MCF 10A (cell line): Measurements from ENCODE around the gene KRT40. TPM values are rescaled to one million over a fixed set of nuclear protein-coding genes. Genes with fewer than 3 reads are reported as not detected.

Source experiments
- BruUV-seq: library from RNA; stranded (reverse); fragments of 400-500 nt; replicated peaks from 2 replicates; lab custom pipeline; 2021; lab: Mats Ljungman, UMichigan
- CTCF ChIA-PET: fragments of 300-600 bp; sonication (Branson Sonifier 250); formaldehyde crosslinking; extraction: SDS; loops from one replicate; lab custom pipeline; 2021; ENCODE audit warnings: antibody characterized with exemption, inconsistent platforms; lab: Yijun Ruan, JAX
- POLR2A ChIA-PET: fragments of 300-600, 350-650 bp; sonication (Branson Sonifier 250); formaldehyde crosslinking; extraction: SDS; loops from one replicate; lab custom pipeline; 2020; ENCODE audit warnings: antibody characterized with exemption, inconsistent platforms; lab: Yijun Ruan, JAX
- DNase-seq: peaks from one replicate; pipeline ENCODE4 v3.0.0-alpha.2; 2018; ENCODE audit not compliant: unreplicated experiment
- H3K27ac Mint-ChIP-seq: one replicate; pipeline ENCODE4 v1.8.0; 2022; ENCODE audit warnings: mild to moderate bottlenecking, low read depth, mixed read lengths; ENCODE audit not compliant: unreplicated experiment
- H3K27me3 Mint-ChIP-seq: one replicate; pipeline ENCODE4 v1.8.0; 2022; ENCODE audit warnings: mixed read lengths; ENCODE audit not compliant: insufficient read depth, unreplicated experiment
- H3K36me3 Mint-ChIP-seq: one replicate; pipeline ENCODE4 v1.8.0; 2022; ENCODE audit warnings: mild to moderate bottlenecking, moderate library complexity, mixed read lengths; ENCODE audit not compliant: insufficient read depth, unreplicated experiment
- H3K4me1 Mint-ChIP-seq: one replicate; pipeline ENCODE4 v1.8.0; 2022; ENCODE audit warnings: mixed read lengths; ENCODE audit not compliant: insufficient read depth, unreplicated experiment
- H3K4me3 Mint-ChIP-seq: one replicate; pipeline ENCODE4 v1.8.0; 2022; ENCODE audit warnings: mild to moderate bottlenecking, moderate library complexity, mixed read lengths; ENCODE audit not compliant: unreplicated experiment
- H3K9me3 Mint-ChIP-seq: one replicate; pipeline ENCODE4 v1.8.0; 2022; ENCODE audit warnings: mixed read lengths; ENCODE audit not compliant: unreplicated experiment
- CTCF ChIP-seq: fragments of 200-600 bp; IDR thresholded peaks from one replicate; pipeline ENCODE4 v1.8.0; 2022; ENCODE audit warnings: antibody characterized with exemption, mild to moderate bottlenecking; ENCODE audit not compliant: unreplicated experiment
- intact Hi-C: fragments of 100-400 bp; cut with micrococcal nuclease; formaldehyde crosslinking; loops from 2 replicates; pipeline ENCODE4 v1.14.1; 2022
- total RNA-seq: library from RNA; stranded (reverse); gene quantifications from 2 replicates; pipeline ENCODE4 v1.2.3, GENCODE V29; 2022

Gene KRT40
- total RNA-seq, 1 experiment from 2014 or later, result not detected

GRCh38 chr17:40936976-40937375 lies 47.1 kb downstream of the KRT40 start:
- TF ChIP-seq CTCF, result no peak
- BruUV-seq, result no TSS peak
- Mint-ChIP-seq H3K9me3 (no peaks in the 10 kb centered on the region), H3K4me1 (peaks cover 14% of the 10 kb centered on the region), H3K27me3 (peaks cover under 1% of the 10 kb centered on the region), H3K36me3 (no peaks in the 10 kb centered on the region), H3K27ac (no peak overlapping the region), H3K4me3 (no peak overlapping the region)
- ChIA-PET CTCF (interaction anchor here (0.6 kb wide), 1 partner anchor 28 kb away, joined by 3 read pairs; no protein-coding TSS in a partner anchor), POLR2A (interaction anchor here (1.0 to 1.7 kb wide), 2 partner anchors 10 to 22 kb away, joined by 3 read pairs; no protein-coding TSS in a partner anchor)
- intact Hi-C loops, result no loop called here
- DNase-seq, result no peak

GRCh38 chr17:40936437-40936971 lies 47.6 kb downstream of the KRT40 start:
- no TSS peak for BruUV-seq
- no peak for TF ChIP-seq CTCF
- H3K36me3 Mint-ChIP-seq, result no peaks in the 10 kb centered on the region
- ChIA-PET POLR2A (interaction anchor here (1.0 to 1.7 kb wide), 2 partner anchors 11 to 23 kb away, joined by 3 read pairs; no protein-coding TSS in a partner anchor), CTCF (no interaction called here)
- H3K27ac Mint-ChIP-seq, result no peak overlapping the region
- peaks cover 14% of the 10 kb centered on the region for H3K4me1 Mint-ChIP-seq
- no peaks in the 10 kb centered on the region for H3K9me3 Mint-ChIP-seq
- peak; percentile 56 for DNase-seq
- H3K27me3 Mint-ChIP-seq, result no peaks in the 10 kb centered on the region
- H3K4me3 Mint-ChIP-seq, result no peak overlapping the region
- intact Hi-C loops, result no loop called here

GRCh38 chr17:40935624-40936023 lies 48.5 kb downstream of the KRT40 start:
- intact Hi-C loops, result no loop called here

GRCh38 chr17:40932608-40933007 lies 51.5 kb downstream of the KRT40 start:
- intact Hi-C loops, result no loop called here
- H3K4me3 Mint-ChIP-seq, result no peak overlapping the region
- H3K9me3 Mint-ChIP-seq, result no peaks in the 10 kb centered on the region
- no peak for TF ChIP-seq CTCF
- DNase-seq, result no peak
- POLR2A ChIA-PET, result interaction anchor here (1.3 kb wide), 1 partner anchor 21 kb away, joined by 3 read pairs; no protein-coding TSS in a partner anchor
- no peak overlapping the region for H3K27ac Mint-ChIP-seq
- BruUV-seq, result no TSS peak
- CTCF ChIA-PET, result interaction anchor here (1.6 to 2.3 kb wide), 2 partner anchors 14 to 390 kb away, joined by 5 read pairs; no protein-coding TSS in a partner anchor
- no peaks in the 10 kb centered on the region for H3K36me3 Mint-ChIP-seq
- H3K27me3 Mint-ChIP-seq, result no peaks in the 10 kb centered on the region
- peaks cover 11% of the 10 kb centered on the region for H3K4me1 Mint-ChIP-seq

More at GRCh38 chr17:40935624-40936023, 48.5 kb downstream of the KRT40 start:
- Mint-ChIP-seq H3K36me3 (no peaks in the 10 kb centered on the region), H3K4me1 (peaks cover 14% of the 10 kb centered on the region), H3K27me3 (no peaks in the 10 kb centered on the region), H3K9me3 (no peaks in the 10 kb centered on the region), H3K4me3 (no peak overlapping the region), H3K27ac (no peak overlapping the region)
- ChIA-PET POLR2A (interaction anchor here (2.0 kb wide), 1 partner anchor 17 kb away, joined by 5 read pairs; no protein-coding TSS in a partner anchor), CTCF (no interaction called here)
- BruUV-seq, result no TSS peak
- no peak for DNase-seq
- no peak for TF ChIP-seq CTCF
